ENCODE data around the gene NCAM1. TPM values are rescaled to one million over a fixed set of nuclear protein-coding genes. Genes with fewer than 3 reads are reported as not detected.

Gene NCAM1
- total and polyA plus RNA-seq, 2 experiments from 2014 or later = 0.76 to 1.6 TPM

GRCh38 chr11:113260096-113260425 lies 298.8 kb downstream of the NCAM1 start:
- Mint-ChIP-seq H3K36me3 (ENCODE audit: low read depth) (no peaks in the 10 kb centered on the region), H3K4me1 (no peaks in the 10 kb centered on the region), H3K27me3 (ENCODE audit: insufficient read depth, low read depth, poor library complexity) (peaks cover 2% of the 10 kb centered on the region), H3K4me3 (no peak overlapping the region), H3K9me3 (no peaks in the 10 kb centered on the region; the same call in 2 of the 3 replicates), H3K27ac (no peak overlapping the region)
- Histone ChIP-seq H4K20me1 (replicated peaks; ENCODE audit: insufficient read depth) (no peaks in the 10 kb centered on the region), H3K9me2 (ENCODE audit: insufficient read depth) (no peaks in the 10 kb centered on the region), H3K4me2 (no peak overlapping the region), H3K4me1 (ENCODE audit: insufficient read depth) (no peaks in the 10 kb centered on the region), H3K36me3 (ENCODE audit: insufficient read depth) (no peaks in the 10 kb centered on the region), H3K4me3 (no peak overlapping the region), H3K27me3 (ENCODE audit: insufficient read depth) (no peaks in the 10 kb centered on the region), H3K27ac (ENCODE audit: low read depth) (no peak overlapping the region), H3K79me2 (replicated peaks; ENCODE audit: insufficient read depth) (no peaks in the 10 kb centered on the region), H3F3A (replicated peaks; ENCODE audit: low read depth) (no peaks in the 10 kb centered on the region), H2AFZ (no peak overlapping the region)
- ATAC-seq = no peak
- DNase-seq (ENCODE audit: low spot score) = no peak
- no peak for TF ChIP-seq EZH2 (IDR thresholded peaks at IDR 0.05; ENCODE audit: low read depth, unreplicated experiment)
- no peak for TF ChIP-seq ZNF331 (CRISPR knock-in tag; IDR thresholded peaks at IDR 0.05; ENCODE audit: low read depth)
- TF ChIP-seq REST (IDR thresholded peaks at IDR 0.05; ENCODE audit: unreplicated experiment) = no peak
- TF ChIP-seq JUNB (IDR thresholded peaks at IDR 0.05; ENCODE audit: unreplicated experiment) = no peak
- no peak for TF ChIP-seq ETS1 (IDR thresholded peaks at IDR 0.05)
- no peak for TF ChIP-seq STAT1 (IDR thresholded peaks at IDR 0.05; ENCODE audit: unreplicated experiment)
- no peak for TF ChIP-seq CREB1 (CRISPR knock-in tag; IDR thresholded peaks at IDR 0.05; ENCODE audit: low read depth)
- TF ChIP-seq NANOG (IDR thresholded peaks at IDR 0.05; ENCODE audit: borderline replicate concordance) = no peak
- TF ChIP-seq CTCF (conservative IDR thresholded peaks at IDR 0.05; ENCODE audit: low read depth in 2 of 2) = no peak
- no peak for TF ChIP-seq ZNF114 (CRISPR knock-in tag; IDR thresholded peaks at IDR 0.05)
- no peak for TF ChIP-seq POLR2AphosphoS5 (IDR thresholded peaks at IDR 0.05; ENCODE audit: low read depth)
- TF ChIP-seq ZNF462 (CRISPR knock-in tag; IDR thresholded peaks at IDR 0.05) = no peak
- TF ChIP-seq EZH2phosphoT487 (IDR thresholded peaks at IDR 0.05; ENCODE audit: unreplicated experiment) = no peak
